ENCODE results near the gene KNOP1.

The KNOP1 gene

GRCh38 chr16:19707569-19708295 lies 10.3 kb downstream of the KNOP1 start:
- TF ChIP-seq, protein P1, sequence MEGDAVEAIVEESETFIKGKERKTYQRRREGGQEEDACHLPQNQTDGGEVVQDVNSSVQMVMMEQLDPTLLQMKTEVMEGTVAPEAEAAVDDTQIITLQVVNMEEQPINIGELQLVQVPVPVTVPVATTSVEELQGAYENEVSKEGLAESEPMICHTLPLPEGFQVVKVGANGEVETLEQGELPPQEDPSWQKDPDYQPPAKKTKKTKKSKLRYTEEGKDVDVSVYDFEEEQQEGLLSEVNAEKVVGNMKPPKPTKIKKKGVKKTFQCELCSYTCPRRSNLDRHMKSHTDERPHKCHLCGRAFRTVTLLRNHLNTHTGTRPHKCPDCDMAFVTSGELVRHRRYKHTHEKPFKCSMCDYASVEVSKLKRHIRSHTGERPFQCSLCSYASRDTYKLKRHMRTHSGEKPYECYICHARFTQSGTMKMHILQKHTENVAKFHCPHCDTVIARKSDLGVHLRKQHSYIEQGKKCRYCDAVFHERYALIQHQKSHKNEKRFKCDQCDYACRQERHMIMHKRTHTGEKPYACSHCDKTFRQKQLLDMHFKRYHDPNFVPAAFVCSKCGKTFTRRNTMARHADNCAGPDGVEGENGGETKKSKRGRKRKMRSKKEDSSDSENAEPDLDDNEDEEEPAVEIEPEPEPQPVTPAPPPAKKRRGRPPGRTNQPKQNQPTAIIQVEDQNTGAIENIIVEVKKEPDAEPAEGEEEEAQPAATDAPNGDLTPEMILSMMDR (IDR thresholded peaks at IDR 0.05; ENCODE audit: low read depth, low read length, missing control alignments): no peak

GRCh38 chr16:19706846-19707245 lies 11.2 kb downstream of the KNOP1 start:
- TF ChIP-seq, protein P1 (IDR thresholded peaks at IDR 0.05; ENCODE audit: low read depth, low read length, missing control alignments): no peak
- no peak for DNase-seq (ENCODE audit: extremely low read depth, low read depth)
- no peak overlapping the region for H3K4me3 ChIP-seq (replicated peaks; ENCODE audit: low read depth, low read length)

More at GRCh38 chr16:19707569-19708295, 10.3 kb downstream of the KNOP1 start:
- H3K4me3 ChIP-seq (replicated peaks; ENCODE audit: low read depth, low read length): no peak overlapping the region
- no peak for DNase-seq (ENCODE audit: extremely low read depth, low read depth)

DNA sequence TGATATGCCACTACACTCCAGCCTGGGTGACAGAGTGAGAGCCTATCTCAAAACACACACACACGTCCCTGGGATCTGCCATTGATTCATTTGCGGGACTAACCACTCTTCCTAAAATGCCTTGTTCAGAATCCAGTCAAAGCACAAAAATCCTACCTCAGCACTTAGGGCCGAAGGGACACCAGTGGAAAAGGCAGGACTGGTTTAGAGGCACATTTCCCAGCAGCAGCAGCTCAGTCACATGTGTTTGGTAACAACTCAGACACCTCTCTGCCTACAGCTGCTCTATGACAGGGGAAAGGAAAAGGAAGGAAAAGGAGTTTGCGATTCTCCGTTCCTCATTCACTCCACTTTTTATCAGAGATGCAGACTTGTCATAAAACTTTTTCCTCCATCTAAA lies 12.2 kb downstream of the KNOP1 start:
- TF ChIP-seq, protein P1 (IDR thresholded peaks at IDR 0.05; ENCODE audit: low read depth, low read length, missing control alignments): no peak

DNA sequence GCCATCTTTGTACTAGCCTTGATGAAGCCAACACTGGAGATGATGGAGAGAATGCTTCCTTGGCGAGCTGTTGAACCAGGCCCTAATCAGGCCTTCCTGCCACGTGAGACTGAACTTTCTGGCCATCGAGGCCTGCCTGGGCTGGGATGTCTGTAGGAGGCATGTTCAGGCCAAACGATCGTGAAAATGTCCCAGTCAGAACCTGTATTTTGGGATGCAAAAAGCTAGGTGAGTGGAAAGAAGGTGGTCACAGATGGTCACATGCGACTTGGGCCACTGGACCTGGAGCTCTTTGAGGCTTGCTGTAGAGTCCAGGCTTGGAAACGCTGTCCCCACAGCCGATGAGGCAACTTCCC lies 12.9 kb downstream of the KNOP1 start:
- no peak overlapping the region for H3K4me3 ChIP-seq (replicated peaks; ENCODE audit: low read depth, low read length)
- TF ChIP-seq, protein P1 (IDR thresholded peaks at IDR 0.05; ENCODE audit: low read depth, low read length, missing control alignments): no peak

More for the DNA sequence above, 12.2 kb downstream of the KNOP1 start:
- H3K4me3 ChIP-seq (replicated peaks; ENCODE audit: low read depth, low read length): no peak overlapping the region
- DNase-seq (ENCODE audit: extremely low read depth, low read depth): no peak

GRCh38 chr16:19704321-19705145 lies 13.5 kb downstream of the KNOP1 start:
- DNase-seq (ENCODE audit: extremely low read depth, low read depth): no peak
- TF ChIP-seq, protein P1 (IDR thresholded peaks at IDR 0.05; ENCODE audit: low read depth, low read length, missing control alignments): no peak
- H3K4me3 ChIP-seq (replicated peaks; ENCODE audit: low read depth, low read length): no peak overlapping the region

More for the DNA sequence above, 12.9 kb downstream of the KNOP1 start:
- DNase-seq (ENCODE audit: extremely low read depth, low read depth): no peak

GRCh38 chr16:19703172-19703889 lies 14.7 kb downstream of the KNOP1 start:
- TF ChIP-seq, protein P1 (IDR thresholded peaks at IDR 0.05; ENCODE audit: low read depth, low read length, missing control alignments): no peak
- no peak overlapping the region for H3K4me3 ChIP-seq (replicated peaks; ENCODE audit: low read depth, low read length)
- no peak for DNase-seq (ENCODE audit: extremely low read depth, low read depth)
